Measurements from ENCODE around the gene FDXACB1.

Gene FDXACB1

GRCh38 chr11:111837366-111837891, 41.5 kb downstream of the FDXACB1 start:
- H3K9me3 ChIP-seq (ENCODE audit: insufficient read depth, low read depth, low read length) = no peaks in the 10 kb centered on the region
- no peak overlapping the region for H3K4me3 ChIP-seq (ENCODE audit: low read length)
- H3K36me3 ChIP-seq (ENCODE audit: insufficient read depth, low read depth, low read length) = peaks cover 16% of the 10 kb centered on the region
- H3K9ac ChIP-seq (ENCODE audit: low read depth, low read length) = no peak overlapping the region
- H3K27me3 ChIP-seq (ENCODE audit: insufficient read depth, low read length) = no peaks in the 10 kb centered on the region
- H3K4me1 ChIP-seq (ENCODE audit: insufficient read depth, low read length) = peaks cover 13% of the 10 kb centered on the region; the same call in 1 of the 2 replicates
- no peak overlapping the region for H3K27ac ChIP-seq (ENCODE audit: low read length)

- Histone ChIP-seq H3K4me3 (ENCODE audit: low read length) (no peak overlapping the region), H3K27me3 (ENCODE audit: insufficient read depth, low read length) (no peaks in the 10 kb centered on the region), H3K36me3 (ENCODE audit: insufficient read depth, low read depth, low read length) (peaks cover 16% of the 10 kb centered on the region), H3K9ac (ENCODE audit: low read depth, low read length) (no peak overlapping the region), H3K9me3 (ENCODE audit: insufficient read depth, low read depth, low read length) (no peaks in the 10 kb centered on the region), H3K4me1 (ENCODE audit: insufficient read depth, low read length) (peaks cover 13% of the 10 kb centered on the region; the same call in 1 of the 2 replicates), H3K27ac (ENCODE audit: low read length) (no peak overlapping the region)
Observed at GRCh38 chr11:111836721-111837120, 42.2 kb downstream of the FDXACB1 start.

GRCh38 chr11:111836162-111836561, 42.8 kb downstream of the FDXACB1 start:
- Histone ChIP-seq H3K9me3 (ENCODE audit: insufficient read depth, low read depth, low read length) (no peaks in the 10 kb centered on the region), H3K9ac (ENCODE audit: low read depth, low read length) (no peak overlapping the region), H3K27ac (ENCODE audit: low read length) (no peak overlapping the region), H3K4me1 (ENCODE audit: insufficient read depth, low read length) (peaks cover 10% of the 10 kb centered on the region; the same call in 1 of the 2 replicates), H3K36me3 (ENCODE audit: insufficient read depth, low read depth, low read length) (peaks cover 16% of the 10 kb centered on the region), H3K27me3 (ENCODE audit: insufficient read depth, low read length) (no peaks in the 10 kb centered on the region), H3K4me3 (ENCODE audit: low read length) (no peak overlapping the region)

GRCh38 chr11:111835665-111836064, 43.3 kb downstream of the FDXACB1 start:
- H3K27me3 ChIP-seq (ENCODE audit: insufficient read depth, low read length) = no peaks in the 10 kb centered on the region

GRCh38 chr11:111834432-111835163, 44.4 kb downstream of the FDXACB1 start:
- Histone ChIP-seq H3K4me3 (ENCODE audit: low read length) (no peak overlapping the region), H3K9me3 (ENCODE audit: insufficient read depth, low read depth, low read length) (no peaks in the 10 kb centered on the region), H3K36me3 (ENCODE audit: insufficient read depth, low read depth, low read length) (peaks cover 16% of the 10 kb centered on the region), H3K4me1 (ENCODE audit: insufficient read depth, low read length) (no peaks in the 10 kb centered on the region; the same call in 1 of the 2 replicates), H3K27me3 (ENCODE audit: insufficient read depth, low read length) (no peaks in the 10 kb centered on the region), H3K9ac (ENCODE audit: low read depth, low read length) (no peak overlapping the region), H3K27ac (ENCODE audit: low read length) (no peak overlapping the region)

More at GRCh38 chr11:111835665-111836064, 43.3 kb downstream of the FDXACB1 start:
- Histone ChIP-seq H3K9me3 (ENCODE audit: insufficient read depth, low read depth, low read length) (no peaks in the 10 kb centered on the region), H3K4me1 (ENCODE audit: insufficient read depth, low read length) (peaks cover 7% of the 10 kb centered on the region; the same call in 1 of the 2 replicates), H3K27ac (ENCODE audit: low read length) (no peak overlapping the region), H3K4me3 (ENCODE audit: low read length) (no peak overlapping the region), H3K36me3 (ENCODE audit: insufficient read depth, low read depth, low read length) (peaks cover 16% of the 10 kb centered on the region), H3K9ac (ENCODE audit: low read depth, low read length) (no peak overlapping the region)

GRCh38 chr11:111833524-111833923, 45.4 kb downstream of the FDXACB1 start:
- no peaks in the 10 kb centered on the region for H3K9me3 ChIP-seq (ENCODE audit: insufficient read depth, low read depth, low read length)
- H3K27ac ChIP-seq (ENCODE audit: low read length) = no peak overlapping the region
- H3K9ac ChIP-seq (ENCODE audit: low read depth, low read length) = no peak overlapping the region
- peaks cover 16% of the 10 kb centered on the region for H3K36me3 ChIP-seq (ENCODE audit: insufficient read depth, low read depth, low read length)
- no peaks in the 10 kb centered on the region for H3K4me1 ChIP-seq (ENCODE audit: insufficient read depth, low read length)
- H3K27me3 ChIP-seq (ENCODE audit: insufficient read depth, low read length) = no peaks in the 10 kb centered on the region
- no peak overlapping the region for H3K4me3 ChIP-seq (ENCODE audit: low read length)

- H3K27ac ChIP-seq (ENCODE audit: low read length) = no peak overlapping the region
Observed at GRCh38 chr11:111829185-111829968, 49.6 kb downstream of the FDXACB1 start.

GRCh38 chr11:111826322-111826950, 52.5 kb downstream of the FDXACB1 start:
- Histone ChIP-seq H3K27me3 (ENCODE audit: insufficient read depth, low read length) (no peaks in the 10 kb centered on the region), H3K9ac (ENCODE audit: low read depth, low read length) (no peak overlapping the region), H3K36me3 (ENCODE audit: insufficient read depth, low read depth, low read length) (no peaks in the 10 kb centered on the region), H3K4me3 (ENCODE audit: low read length) (no peak overlapping the region), H3K27ac (ENCODE audit: low read length) (no peak overlapping the region), H3K4me1 (ENCODE audit: insufficient read depth, low read length) (peaks cover 26% of the 10 kb centered on the region; the same call in 1 of the 2 replicates), H3K9me3 (ENCODE audit: insufficient read depth, low read depth, low read length) (no peaks in the 10 kb centered on the region)

More at GRCh38 chr11:111829185-111829968, 49.6 kb downstream of the FDXACB1 start:
- Histone ChIP-seq H3K4me3 (ENCODE audit: low read length) (no peak overlapping the region), H3K4me1 (ENCODE audit: insufficient read depth, low read length) (peaks cover 10% of the 10 kb centered on the region; the same call in 1 of the 2 replicates), H3K36me3 (ENCODE audit: insufficient read depth, low read depth, low read length) (no peaks in the 10 kb centered on the region), H3K9me3 (ENCODE audit: insufficient read depth, low read depth, low read length) (no peaks in the 10 kb centered on the region), H3K27me3 (ENCODE audit: insufficient read depth, low read length) (no peaks in the 10 kb centered on the region), H3K9ac (ENCODE audit: low read depth, low read length) (no peak overlapping the region)

Data from iPS-20b (cell line).